Activated naive CD4-positive, alpha-beta T cell treated with anti-CD3 and anti-CD28 coated beads, Interleukin-2, amount 10 ng/mL, durations not matched to agents 7 days and 5 days (primary cell): ENCODE measurements around the gene SMAD9.
"Not testable (repeated sequence)": the region's sequence is repeated elsewhere in the genome, so short reads cannot be mapped to it uniquely, and the experiment has no call there.

Source experiments
- CTCF ChIA-PET: fragments of 350-600 bp; sonication (Branson Sonifier 250); formaldehyde crosslinking; loops from one replicate; lab custom pipeline; 2021; ENCODE audit warnings: antibody characterized with exemption; lab: Charles Lee
- DNase-seq: peaks from one replicate; pipeline ENCODE4 v3.0.0-alpha.2; 2020
- H3K27ac Mint-ChIP-seq: one replicate; pipeline ENCODE4 v1.8.0; 2021; ENCODE audit warnings: mild to moderate bottlenecking, moderate library complexity, mixed read lengths
- H3K27me3 Mint-ChIP-seq: one replicate; pipeline ENCODE4 v1.8.0; 2021; ENCODE audit warnings: mild to moderate bottlenecking, mixed read lengths
- H3K36me3 Mint-ChIP-seq: one replicate; pipeline ENCODE4 v1.8.0; 2021; ENCODE audit warnings: mixed read lengths
- H3K4me1 Mint-ChIP-seq: one replicate; pipeline ENCODE4 v1.8.0; 2021; ENCODE audit warnings: mixed read lengths
- H3K4me3 Mint-ChIP-seq: one replicate; pipeline ENCODE4 v1.8.0; 2021; ENCODE audit warnings: mild to moderate bottlenecking, moderate library complexity, mixed read lengths
- H3K9me3 Mint-ChIP-seq: one replicate; pipeline ENCODE4 v1.8.0; 2021; ENCODE audit warnings: mixed read lengths

Gene SMAD9

GRCh38 chr13:36891752-36892151, 28.3 kb downstream of the SMAD9 start:
- no peaks in the 10 kb centered on the region for H3K9me3 Mint-ChIP-seq
- CTCF ChIA-PET: no interaction called here
- no peak for DNase-seq
- no peak overlapping the region for H3K27ac Mint-ChIP-seq
- H3K36me3 Mint-ChIP-seq: no peaks in the 10 kb centered on the region
- peaks cover 14% of the 10 kb centered on the region for H3K27me3 Mint-ChIP-seq
- no peak overlapping the region for H3K4me3 Mint-ChIP-seq
- no peaks in the 10 kb centered on the region for H3K4me1 Mint-ChIP-seq

- CTCF ChIA-PET: no interaction called here
- H3K27ac Mint-ChIP-seq: no peak overlapping the region
- no peak overlapping the region for H3K4me3 Mint-ChIP-seq
- no peaks in the 10 kb centered on the region for H3K9me3 Mint-ChIP-seq
- no peaks in the 10 kb centered on the region for H3K36me3 Mint-ChIP-seq
- H3K27me3 Mint-ChIP-seq: peaks cover 11% of the 10 kb centered on the region
- no peaks in the 10 kb centered on the region for H3K4me1 Mint-ChIP-seq
- DNase-seq: no peak
Measured at GRCh38 chr13:36888645-36889044, 31.4 kb downstream of the SMAD9 start.

- no peak for DNase-seq
- no peak overlapping the region for H3K27ac Mint-ChIP-seq
- CTCF ChIA-PET: no interaction called here
- no peak overlapping the region for H3K4me3 Mint-ChIP-seq
- no peaks in the 10 kb centered on the region for H3K36me3 Mint-ChIP-seq
- H3K4me1 Mint-ChIP-seq: no peaks in the 10 kb centered on the region
- H3K9me3 Mint-ChIP-seq: no peaks in the 10 kb centered on the region
- peaks cover 11% of the 10 kb centered on the region for H3K27me3 Mint-ChIP-seq
Measured at GRCh38 chr13:36887758-36888521, 32.1 kb downstream of the SMAD9 start.

- CTCF ChIA-PET: no interaction called here
- H3K9me3 Mint-ChIP-seq: no peaks in the 10 kb centered on the region
- H3K4me1 Mint-ChIP-seq: no peaks in the 10 kb centered on the region
- no peaks in the 10 kb centered on the region for H3K36me3 Mint-ChIP-seq
- no peak overlapping the region for H3K4me3 Mint-ChIP-seq
- peaks cover 9% of the 10 kb centered on the region for H3K27me3 Mint-ChIP-seq
- H3K27ac Mint-ChIP-seq: no peak overlapping the region
- no peak for DNase-seq
Measured at GRCh38 chr13:36885901-36886300, 34.1 kb downstream of the SMAD9 start.

DNA sequence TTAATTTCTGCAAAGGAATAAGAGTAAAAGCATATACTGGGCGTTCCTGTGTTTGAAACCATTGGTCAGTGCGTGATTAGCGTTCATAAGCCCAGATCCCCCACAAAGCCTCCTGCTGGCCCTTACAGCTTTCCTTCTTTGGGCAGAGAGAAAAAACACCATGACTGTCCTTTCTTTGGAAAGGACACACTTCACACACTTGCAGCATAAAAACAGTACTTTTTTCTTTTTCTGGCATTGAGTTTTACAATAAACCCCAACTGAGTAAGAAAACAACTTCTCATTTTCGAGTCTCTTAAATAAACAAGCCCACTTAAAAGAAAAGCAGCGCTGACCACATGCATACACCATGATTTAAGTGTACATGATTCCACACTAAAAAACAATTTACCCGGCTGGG, 35.8 kb downstream of the SMAD9 start:
- Mint-ChIP-seq H3K27ac (no peak overlapping the region), H3K4me1 (no peaks in the 10 kb centered on the region), H3K36me3 (no peaks in the 10 kb centered on the region), H3K27me3 (peaks cover 17% of the 10 kb centered on the region), H3K9me3 (no peaks in the 10 kb centered on the region), H3K4me3 (no peak overlapping the region)
- CTCF ChIA-PET: no interaction called here
- DNase-seq: no peak

GRCh38 chr13:36883824-36884223, 36.2 kb downstream of the SMAD9 start:
- DNase-seq: no peak
- Mint-ChIP-seq H3K36me3 (no peaks in the 10 kb centered on the region), H3K4me1 (no peaks in the 10 kb centered on the region), H3K4me3 (no peak overlapping the region), H3K9me3 (no peaks in the 10 kb centered on the region), H3K27ac (no peak overlapping the region), H3K27me3 (peaks cover 21% of the 10 kb centered on the region)
- CTCF ChIA-PET: no interaction called here

DNA sequence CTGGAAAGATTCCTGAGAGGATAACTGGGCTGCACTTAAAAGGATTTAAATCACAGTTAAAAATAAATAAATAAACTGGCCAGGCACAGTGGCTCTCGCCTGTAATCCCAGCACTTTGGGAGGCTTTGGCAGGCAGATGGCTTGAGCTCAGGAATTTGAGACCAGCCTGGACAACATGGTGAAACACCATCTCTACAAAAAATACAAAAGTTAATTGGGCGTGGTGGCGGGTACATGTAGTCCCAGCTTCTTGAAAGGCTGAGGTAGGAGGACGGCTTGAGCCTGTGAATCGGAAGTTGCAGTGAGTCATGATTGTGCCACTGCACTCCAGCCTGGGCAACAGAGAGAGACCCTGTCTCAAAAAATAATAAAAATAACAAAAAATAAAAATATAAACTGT, 36.6 kb downstream of the SMAD9 start:
- H3K27ac Mint-ChIP-seq, H3K36me3 Mint-ChIP-seq, CTCF ChIA-PET, H3K9me3 Mint-ChIP-seq, H3K4me3 Mint-ChIP-seq, H3K4me1 Mint-ChIP-seq, DNase-seq: not testable (repeated sequence)
- peaks cover 22% of the 10 kb centered on the region for H3K27me3 Mint-ChIP-seq

- DNase-seq: no peak
- Mint-ChIP-seq H3K36me3 (no peaks in the 10 kb centered on the region), H3K27ac (no peak overlapping the region), H3K4me3 (no peak overlapping the region), H3K27me3 (peaks cover 22% of the 10 kb centered on the region), H3K4me1 (no peaks in the 10 kb centered on the region), H3K9me3 (no peaks in the 10 kb centered on the region)
- CTCF ChIA-PET: no interaction called here
Measured at GRCh38 chr13:36882829-36883390, 37.1 kb downstream of the SMAD9 start.

DNA sequence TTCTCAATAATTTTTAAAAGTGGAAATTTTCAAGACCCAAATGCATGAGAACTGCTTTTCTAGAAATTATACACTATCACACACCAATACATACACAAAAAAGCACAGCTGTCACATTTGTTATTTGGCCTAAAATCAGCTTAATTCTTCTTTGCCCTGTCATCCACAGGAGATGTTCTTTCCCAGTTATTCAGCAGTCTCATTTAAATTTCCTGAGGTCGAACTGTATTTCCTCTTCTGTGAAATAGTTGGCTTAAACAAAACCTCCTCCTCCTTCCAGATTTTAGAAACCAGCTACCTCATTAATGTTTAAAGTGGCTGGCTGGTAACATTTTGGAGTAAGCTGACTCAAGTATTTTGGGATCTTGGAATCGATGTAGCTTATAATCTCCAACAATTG, 39.1 kb downstream of the SMAD9 start:
- Mint-ChIP-seq H3K4me1 (no peaks in the 10 kb centered on the region), H3K27ac (no peak overlapping the region), H3K9me3 (no peaks in the 10 kb centered on the region), H3K36me3 (no peaks in the 10 kb centered on the region), H3K4me3 (no peak overlapping the region), H3K27me3 (peaks cover 21% of the 10 kb centered on the region)
- CTCF ChIA-PET: no interaction called here
- DNase-seq: no peak

DNA sequence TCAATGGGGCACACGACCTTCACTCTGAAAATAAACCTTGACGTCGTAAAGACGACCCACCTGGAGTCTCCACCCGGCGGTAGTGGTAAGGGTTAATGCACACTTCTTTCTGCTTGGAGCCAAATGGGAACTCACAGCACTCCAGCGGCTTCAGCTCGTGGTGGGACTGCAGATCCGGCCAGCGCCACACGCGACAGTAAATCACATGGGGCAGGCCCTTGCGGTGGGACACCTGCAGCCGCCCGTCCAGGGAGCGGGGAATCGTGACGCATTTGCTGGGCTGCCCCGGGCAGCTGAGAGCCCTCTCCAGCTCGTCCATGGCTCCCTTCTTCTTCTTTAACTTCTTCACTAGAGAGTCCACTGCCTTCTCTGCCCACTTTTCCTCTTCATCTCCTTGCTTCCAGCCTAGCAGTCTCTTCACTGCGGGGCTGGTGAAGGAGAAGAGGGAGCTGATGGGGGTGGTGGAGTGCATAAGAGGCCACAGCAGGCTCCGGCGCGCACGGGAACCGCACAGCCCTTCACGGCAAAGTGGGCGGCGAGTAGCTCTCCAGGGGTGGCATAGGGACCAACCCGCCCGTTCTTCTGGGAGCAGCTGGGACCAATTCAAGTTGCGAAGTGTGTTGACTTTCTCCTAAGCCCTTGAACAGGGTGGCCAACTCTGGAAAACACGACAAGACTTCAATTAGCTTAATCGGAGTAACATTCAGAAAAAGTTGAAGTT, 40.7 kb downstream of the SMAD9 start:
- DNase-seq: no peak
- H3K27ac Mint-ChIP-seq: no peak overlapping the region
- CTCF ChIA-PET: no interaction called here
- H3K4me1 Mint-ChIP-seq: no peaks in the 10 kb centered on the region
- no peaks in the 10 kb centered on the region for H3K9me3 Mint-ChIP-seq
- peaks cover 21% of the 10 kb centered on the region for H3K27me3 Mint-ChIP-seq
- H3K36me3 Mint-ChIP-seq: no peaks in the 10 kb centered on the region
- H3K4me3 Mint-ChIP-seq: no peak overlapping the region

- no peaks in the 10 kb centered on the region for H3K4me1 Mint-ChIP-seq
Measured at GRCh38 chr13:36875961-36876360, 44.1 kb downstream of the SMAD9 start.

GRCh38 chr13:36875431-36875830, 44.6 kb downstream of the SMAD9 start:
- no peak overlapping the region for H3K4me3 Mint-ChIP-seq
- H3K27ac Mint-ChIP-seq: no peak overlapping the region
- H3K27me3 Mint-ChIP-seq: peaks cover 25% of the 10 kb centered on the region
- CTCF ChIA-PET: no interaction called here
- H3K36me3 Mint-ChIP-seq: no peaks in the 10 kb centered on the region
- no peak for DNase-seq
- H3K4me1 Mint-ChIP-seq: no peaks in the 10 kb centered on the region
- H3K9me3 Mint-ChIP-seq: no peaks in the 10 kb centered on the region

More at GRCh38 chr13:36875961-36876360, 44.1 kb downstream of the SMAD9 start:
- DNase-seq: no peak
- H3K9me3 Mint-ChIP-seq: no peaks in the 10 kb centered on the region
- H3K27ac Mint-ChIP-seq: no peak overlapping the region
- no peak overlapping the region for H3K4me3 Mint-ChIP-seq
- peaks cover 25% of the 10 kb centered on the region for H3K27me3 Mint-ChIP-seq
- CTCF ChIA-PET: no interaction called here
- no peaks in the 10 kb centered on the region for H3K36me3 Mint-ChIP-seq

DNA sequence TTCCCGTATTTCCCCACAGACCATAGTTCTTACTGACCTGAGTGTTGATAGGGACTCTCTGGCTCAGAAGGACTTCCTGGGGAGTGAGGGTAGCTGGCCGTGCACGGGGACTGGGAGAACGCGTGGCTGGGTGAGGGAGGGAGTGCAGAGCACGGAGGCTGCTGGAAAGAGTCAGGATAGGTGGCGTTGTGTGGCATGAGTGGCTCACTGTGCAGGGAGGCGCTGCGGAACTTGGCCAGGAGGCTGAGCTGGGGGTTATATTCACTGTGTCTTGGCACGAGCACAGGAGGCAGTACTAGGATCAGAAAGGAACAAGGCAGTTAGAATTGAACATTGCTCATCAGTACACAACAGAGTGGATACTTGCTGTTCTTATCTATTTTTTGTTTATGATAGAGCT, 47.4 kb downstream of the SMAD9 start:
- Mint-ChIP-seq H3K4me3 (no peak overlapping the region), H3K36me3 (no peaks in the 10 kb centered on the region), H3K27ac (no peak overlapping the region), H3K4me1 (no peaks in the 10 kb centered on the region), H3K27me3 (peaks cover 13% of the 10 kb centered on the region), H3K9me3 (no peaks in the 10 kb centered on the region)
- CTCF ChIA-PET: no interaction called here
- DNase-seq: no peak

- Mint-ChIP-seq H3K27ac (no peak overlapping the region), H3K27me3 (peaks cover 22% of the 10 kb centered on the region), H3K36me3 (no peaks in the 10 kb centered on the region), H3K4me3 (no peak overlapping the region), H3K4me1 (no peaks in the 10 kb centered on the region), H3K9me3 (no peaks in the 10 kb centered on the region)
- CTCF ChIA-PET: interaction anchor here (0.6 kb wide), 1 partner anchor 1190 kb away, joined by 3 read pairs; no protein-coding TSS in a partner anchor
- no peak for DNase-seq
Measured at GRCh38 chr13:36870050-36870692, 49.9 kb downstream of the SMAD9 start.
